Dermis microvascular lymphatic vessel endothelial cell (primary cell): ENCODE data around the gene RNF220. TPM values are rescaled to one million over a fixed set of nuclear protein-coding genes. Genes with fewer than 3 reads are reported as not detected.
"Not testable (repeated sequence)": the region's sequence is repeated elsewhere in the genome, so short reads cannot be mapped to it uniquely, and the experiment has no call there.

ENCODE experiments used
- DNase-seq, 2 donors: peaks; one replicate each; pipeline versions ENCODE4 v3.0.0 to v3.0.0-alpha.2; 2010; ENCODE audit warnings: low read depth in 2 of 2
- total RNA-seq: library from RNA; depleted of rRNA; stranded (reverse); fragments of >200 nt; gene quantifications from 2 replicates; pipeline ENCODE4 v1.2.1, GENCODE V29; 2014

Gene RNF220
- total RNA-seq, 1 donor from 2014 or later, result 45.6 TPM

DNA sequence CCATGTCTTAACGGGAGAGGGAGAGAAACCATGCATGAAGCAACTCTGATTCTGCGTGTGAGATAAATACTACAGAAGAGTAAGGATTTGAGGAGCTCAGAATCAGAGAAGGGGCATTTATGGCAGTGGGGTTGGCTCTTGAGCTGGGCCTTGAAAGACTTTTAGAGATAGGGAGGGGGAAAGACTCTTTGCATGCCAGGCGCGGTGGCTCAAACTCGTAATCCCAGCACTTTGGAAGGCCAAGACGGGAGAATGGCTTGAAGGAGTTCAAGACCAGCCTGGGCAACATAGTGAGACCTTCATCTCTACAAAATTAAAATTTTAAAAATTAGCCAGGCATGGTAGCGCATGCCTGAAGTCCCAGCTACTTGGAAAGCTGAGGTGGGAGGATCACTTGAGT, 270.1 kb downstream of the RNF220 start:
- no peak for DNase-seq

GRCh38 chr1:44676484-44677200, 271.6 kb downstream of the RNF220 start:
- DNase-seq, result peak in 1 of 2 donors; percentile 43

GRCh38 chr1:44677201-44677766, 272.2 kb downstream of the RNF220 start:
- peak; percentile 48 to 50 for DNase-seq

- DNase-seq, result no peak
These were observed 273.1 kb downstream of the RNF220 start for GRCh38 chr1:44678120-44678519.

DNA sequence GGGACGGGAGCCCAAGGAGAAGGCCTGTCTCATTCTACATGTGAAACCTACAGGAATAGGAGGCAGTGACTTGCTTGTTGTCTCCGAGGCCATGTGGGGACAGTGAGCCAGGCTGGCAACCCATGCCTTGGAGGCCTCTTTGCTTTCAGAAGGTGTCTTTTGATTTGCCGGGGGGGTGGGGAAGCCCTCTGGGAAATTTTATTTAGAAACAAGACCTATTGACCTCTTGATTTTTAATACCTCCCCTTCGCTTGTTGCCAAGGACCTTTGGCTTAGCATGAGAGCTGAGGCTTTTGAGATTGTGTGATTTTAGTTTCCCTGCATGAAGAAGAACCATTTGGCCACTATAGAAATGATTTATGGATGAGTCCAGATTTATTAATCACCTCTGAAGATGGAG, 273.6 kb downstream of the RNF220 start:
- no peak for DNase-seq

GRCh38 chr1:44679468-44679867, 274.4 kb downstream of the RNF220 start:
- no peak for DNase-seq

DNA sequence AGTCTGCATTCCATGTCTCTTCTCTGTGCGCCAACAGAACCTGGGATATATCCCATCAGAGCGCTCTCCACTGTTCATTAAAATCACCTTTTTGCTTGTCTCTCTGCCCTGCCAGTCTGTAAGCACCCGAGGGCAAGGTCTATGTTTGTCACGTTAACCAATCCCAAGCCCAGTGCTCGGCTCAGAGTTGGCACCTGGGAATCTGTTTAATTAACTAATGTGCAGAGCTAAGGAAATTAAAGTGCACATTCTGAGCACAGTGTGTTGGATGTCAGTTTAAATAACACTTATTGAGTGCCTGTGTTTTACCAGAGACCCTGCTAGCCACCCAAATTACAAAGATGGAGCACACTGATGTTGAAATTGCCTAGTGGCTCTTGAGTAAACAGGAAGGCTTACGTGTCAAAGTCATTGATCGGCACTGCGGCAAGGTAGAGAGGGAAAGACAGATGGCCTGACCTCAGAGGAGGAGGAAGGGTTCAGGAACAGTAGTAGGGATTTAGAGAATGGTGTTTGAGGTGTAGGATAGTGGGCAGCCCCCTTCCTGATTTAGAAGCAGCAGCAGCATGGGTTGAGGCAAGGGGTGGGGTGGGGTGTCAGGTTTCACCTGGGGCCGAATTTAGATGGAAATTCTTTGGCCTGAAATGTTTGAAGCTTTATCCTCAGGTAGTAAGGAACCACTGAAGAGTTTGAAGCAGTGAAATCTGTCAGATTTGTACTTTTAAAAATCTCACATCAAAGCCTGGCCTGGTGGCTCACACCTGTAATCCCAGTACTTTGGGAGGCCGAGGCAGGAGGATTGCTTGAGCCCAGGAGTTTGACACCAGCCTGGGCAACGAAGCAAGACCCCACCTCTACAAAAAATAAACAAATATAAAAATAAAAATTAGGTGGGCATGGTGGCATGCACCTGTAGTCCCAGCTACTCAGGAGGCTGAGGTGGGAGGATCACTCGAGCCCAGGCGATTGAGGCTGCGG, 277.1 kb downstream of the RNF220 start:
- DNase-seq, result no peak

DNA sequence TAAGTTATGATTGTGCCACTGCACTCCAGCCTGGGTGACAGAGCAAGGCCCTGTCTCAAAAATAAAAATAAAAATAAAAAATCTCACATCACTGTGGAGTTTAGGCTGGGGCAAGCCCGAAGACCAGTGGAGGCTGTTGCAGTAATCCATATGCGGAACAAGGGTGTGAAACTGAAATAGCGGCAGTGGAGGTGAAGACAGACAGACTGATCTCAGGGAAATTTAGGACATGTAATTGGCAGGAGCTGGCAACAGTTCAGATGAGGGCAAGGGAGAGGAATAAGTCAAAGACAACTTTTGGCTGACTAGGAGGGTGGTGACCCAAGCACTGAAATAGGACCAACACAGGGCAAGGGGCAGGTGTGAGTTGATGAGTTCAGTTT, 277.8 kb downstream of the RNF220 start:
- no peak for DNase-seq

DNA sequence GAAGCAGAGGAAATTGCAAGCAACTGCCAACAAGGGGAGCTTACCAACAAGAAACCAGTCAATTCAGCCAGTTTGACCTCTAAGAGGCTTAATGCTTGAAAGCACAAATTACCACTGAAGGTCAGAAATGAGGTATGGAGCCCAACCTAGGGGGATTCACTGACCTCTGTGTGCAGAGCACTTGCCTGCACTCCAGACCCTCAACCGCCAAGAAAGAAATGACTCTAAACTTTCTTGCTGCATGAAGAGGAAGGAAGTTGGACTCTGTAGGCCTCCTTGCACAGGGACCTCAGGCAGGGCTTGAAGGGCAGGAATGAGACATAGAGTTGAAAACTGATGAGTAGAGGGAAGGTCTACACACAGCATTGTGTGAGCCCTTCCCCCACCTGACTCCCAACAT, 279.5 kb downstream of the RNF220 start:
- no peak for DNase-seq

DNA sequence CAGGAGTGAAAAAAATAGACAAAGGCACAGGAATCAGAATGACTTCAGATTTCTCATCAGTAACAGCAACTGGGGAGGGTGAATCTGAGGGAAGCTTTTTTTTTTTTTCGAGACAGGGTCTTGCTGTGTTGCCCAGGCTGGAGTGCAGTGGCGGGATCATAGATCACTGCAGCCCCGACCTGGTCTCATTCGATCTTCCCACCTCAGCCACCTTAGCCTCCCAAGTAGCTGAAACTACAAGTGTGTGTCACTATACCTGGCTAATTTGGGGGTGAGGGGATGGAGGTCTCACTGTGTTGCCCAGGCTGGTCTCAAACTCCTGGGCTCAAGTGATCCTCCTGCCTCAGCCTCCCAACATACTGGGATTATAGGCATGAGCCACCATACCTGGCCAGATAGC, 280.2 kb downstream of the RNF220 start:
- DNase-seq, result no peak

DNA sequence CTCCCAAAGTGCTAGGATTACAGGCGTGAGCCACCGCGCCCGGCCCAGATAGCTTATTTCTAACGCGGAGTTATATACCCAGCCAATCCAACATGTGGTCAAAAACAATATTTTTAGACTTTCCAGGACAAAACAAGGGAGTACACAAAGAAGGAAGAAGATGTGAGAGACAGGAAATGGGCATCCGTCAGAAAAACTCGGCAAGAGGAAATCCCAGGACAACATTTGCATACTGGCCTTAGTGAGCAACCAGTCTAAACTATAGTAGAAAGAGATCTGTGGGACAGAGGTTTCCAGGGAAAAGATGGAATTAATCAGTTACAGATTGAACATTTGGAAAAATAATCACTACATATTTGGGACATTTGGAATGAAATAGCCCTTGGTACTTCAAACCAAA, 280.8 kb downstream of the RNF220 start:
- DNase-seq, result no peak

GRCh38 chr1:44688760-44689446, 283.8 kb downstream of the RNF220 start:
- no peak for DNase-seq

GRCh38 chr1:44689447-44689765, 284.4 kb downstream of the RNF220 start:
- DNase-seq, result no peak

DNA sequence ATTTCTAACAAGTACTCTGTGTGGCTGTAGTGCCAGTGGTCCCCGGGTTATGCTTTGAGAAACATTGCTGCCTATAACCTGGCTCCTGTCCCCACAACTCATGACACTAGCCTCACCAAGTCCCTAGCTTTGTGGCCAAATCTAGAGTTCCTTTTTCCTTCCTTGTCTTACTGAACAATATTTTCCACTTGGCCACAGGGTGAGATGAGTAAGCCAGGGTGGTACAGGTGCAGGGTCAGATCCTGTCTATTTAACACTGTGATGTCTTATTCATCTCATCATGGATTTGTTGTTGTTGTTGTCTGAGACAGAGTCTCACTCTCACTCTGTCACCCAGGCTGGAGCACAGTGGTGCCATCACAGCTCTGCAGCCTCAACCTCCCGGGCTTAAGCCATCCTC, 288.1 kb downstream of the RNF220 start:
- no peak for DNase-seq

DNA sequence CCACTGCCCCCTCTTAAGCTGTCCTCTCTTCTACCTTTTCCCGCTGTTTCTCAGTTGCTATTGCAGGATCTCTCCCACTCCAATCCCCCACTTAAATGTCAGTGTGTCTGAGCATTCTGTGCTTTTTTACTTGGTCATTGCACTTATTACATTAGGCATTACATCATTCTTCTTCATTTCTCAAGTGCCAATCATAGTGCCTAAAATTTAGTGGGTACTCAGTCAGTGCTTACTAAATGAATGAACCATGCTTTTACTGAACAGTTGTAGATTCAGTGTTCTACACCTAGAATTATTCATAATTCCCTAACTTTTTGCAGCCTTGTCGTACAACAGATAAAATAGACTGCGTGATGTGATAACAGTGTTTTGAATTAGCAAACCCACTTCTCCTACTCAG, 288.8 kb downstream of the RNF220 start:
- no peak for DNase-seq

- DNase-seq, result no peak
These were observed 289.9 kb downstream of the RNF220 start for GRCh38 chr1:44694863-44695478.

GRCh38 chr1:44695671-44696070, 290.6 kb downstream of the RNF220 start:
- DNase-seq, result no peak

DNA sequence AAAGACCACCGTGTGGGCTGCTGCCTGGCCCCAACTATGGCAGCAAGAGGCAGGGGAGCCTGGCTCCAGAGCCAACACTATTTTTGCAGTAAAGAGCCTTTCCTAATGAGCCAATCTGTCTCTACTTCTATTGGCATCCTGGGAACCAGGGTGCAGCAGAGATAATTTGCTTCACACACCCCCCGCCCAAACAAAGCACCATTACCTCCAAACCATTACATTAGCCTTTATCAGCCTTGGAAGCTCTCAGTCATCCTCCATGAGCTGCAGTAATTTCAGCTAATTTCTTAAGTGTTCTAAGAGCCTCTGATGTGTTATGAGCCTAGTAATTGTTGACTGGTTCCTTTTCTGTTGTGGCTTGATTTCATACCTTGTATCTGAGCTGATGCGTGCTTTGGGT, 291.0 kb downstream of the RNF220 start:
- DNase-seq, result no peak

DNA sequence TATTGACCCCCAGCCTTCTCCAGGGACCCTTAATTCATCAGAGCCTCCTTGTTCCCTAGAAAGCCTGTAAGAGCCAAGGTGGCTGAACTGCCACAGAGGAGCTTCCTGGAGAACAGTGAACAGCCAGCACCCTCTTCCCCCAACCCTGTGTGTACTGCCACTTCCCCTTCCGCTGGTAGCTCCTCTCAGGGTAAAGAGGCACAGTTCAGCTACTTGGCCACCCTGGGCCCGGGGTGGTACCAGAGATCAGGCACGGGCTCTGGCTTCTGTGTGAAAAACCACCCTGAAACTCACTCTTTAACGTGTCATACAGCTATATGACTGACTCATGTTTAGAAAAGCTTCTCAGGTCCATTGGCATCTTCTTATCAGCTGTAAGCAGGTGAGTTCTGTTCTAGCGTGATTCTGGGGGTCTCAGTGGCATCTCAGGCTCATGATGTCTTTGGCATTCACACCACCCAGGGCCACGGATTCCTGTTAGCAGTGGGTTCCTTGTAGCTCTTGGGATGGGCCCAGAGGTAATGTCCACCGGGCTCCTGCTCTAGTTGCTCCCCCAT, 291.8 kb downstream of the RNF220 start:
- DNase-seq, result no peak

DNA sequence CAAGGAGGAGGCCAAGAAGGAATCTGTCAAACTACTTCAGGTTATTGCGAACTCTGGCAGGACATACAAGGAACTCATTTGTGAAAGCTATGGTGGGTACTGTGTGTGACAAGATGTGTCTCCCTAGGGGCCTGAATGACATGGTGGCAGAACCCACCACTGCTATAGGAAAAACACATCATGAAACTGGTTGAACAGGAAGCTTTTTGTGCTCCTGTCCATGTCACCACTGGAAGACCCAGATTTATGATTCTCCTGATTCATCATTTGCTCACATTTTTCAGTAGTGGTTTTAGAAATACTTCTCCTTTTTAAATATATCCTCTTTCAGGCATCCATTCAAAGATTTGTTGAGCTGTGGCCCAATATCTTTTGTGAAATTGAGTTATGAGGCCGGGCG, 293.1 kb downstream of the RNF220 start:
- DNase-seq, result no peak

- DNase-seq, result not testable (repeated sequence)
These were observed 294.3 kb downstream of the RNF220 start for GRCh38 chr1:44699375-44699774.
